GM12875 (cell line): ENCODE measurements around the gene SSTR5.

ENCODE experiments used
- H3K4me3 ChIP-seq: one replicate; pipeline ENCODE4 v1.5.1; 2011; ENCODE audit warnings: low read depth, low read length, control low read depth
- CTCF ChIP-seq: IDR thresholded peaks from 2 replicates; pipeline ENCODE4 v1.5.1; 2011; ENCODE audit warnings: low read depth, mild to moderate bottlenecking, control low read depth, inconsistent platforms, low read length, moderate library complexity, borderline replicate concordance; ENCODE audit not compliant: insufficient read depth

Gene SSTR5

GRCh38 chr16:1067629-1068028 lies 4.9 kb upstream of the SSTR5 start:
- no peak for TF ChIP-seq CTCF
- no peak overlapping the region for H3K4me3 ChIP-seq

- H3K4me3 ChIP-seq: no peak overlapping the region
- no peak for TF ChIP-seq CTCF
These were observed 4.1 kb upstream of the SSTR5 start for GRCh38 chr16:1068451-1068850.

GRCh38 chr16:1069154-1069553 lies 3.4 kb upstream of the SSTR5 start:
- TF ChIP-seq CTCF: no peak
- no peak overlapping the region for H3K4me3 ChIP-seq

- TF ChIP-seq CTCF: no peak
- no peak overlapping the region for H3K4me3 ChIP-seq
These were observed 2.3 kb upstream of the SSTR5 start for GRCh38 chr16:1070084-1070863.

- TF ChIP-seq CTCF: no peak
- H3K4me3 ChIP-seq: no peak overlapping the region
These were observed 1.6 kb upstream of the SSTR5 start for GRCh38 chr16:1070864-1071408.

GRCh38 chr16:1071561-1072225 lies 854 bp upstream of the SSTR5 start:
- H3K4me3 ChIP-seq: no peak overlapping the region
- TF ChIP-seq CTCF: no peak

- no peak for TF ChIP-seq CTCF
- H3K4me3 ChIP-seq: no peak overlapping the region
These were observed 663 bp downstream of the SSTR5 start for GRCh38 chr16:1073262-1073558.
